GM19238 (cell line): Measurements from ENCODE around the gene TSPAN2.
"Not testable (repeated sequence)": the region's sequence is repeated elsewhere in the genome, so short reads cannot be mapped to it uniquely, and the experiment has no call there.

Source experiments
- DNase-seq: peaks from one replicate; pipeline ENCODE4 v3.0.0; 2011; ENCODE audit warnings: low spot score; ENCODE audit not compliant: insufficient read length

TSPAN2 gene

DNA sequence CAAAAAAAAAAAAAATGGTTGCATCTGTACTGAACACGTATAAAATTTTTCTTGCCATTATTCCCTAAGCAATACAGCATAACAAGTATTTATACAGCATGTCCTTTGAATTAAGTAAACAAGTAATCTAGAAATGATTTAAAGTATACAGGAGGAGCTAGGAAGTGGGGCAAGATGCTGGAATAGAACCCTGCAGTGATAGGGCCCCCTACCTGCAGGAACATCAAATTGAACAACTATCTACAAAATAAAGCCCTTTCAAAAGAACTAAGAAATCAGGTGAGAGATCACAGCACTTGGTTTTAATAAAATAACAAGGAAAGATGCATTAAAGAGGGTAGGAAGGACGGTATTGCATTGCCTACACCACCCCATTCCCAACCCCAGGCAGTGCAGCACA lies 48.8 kb downstream of the TSPAN2 start:
- no peak for DNase-seq

DNA sequence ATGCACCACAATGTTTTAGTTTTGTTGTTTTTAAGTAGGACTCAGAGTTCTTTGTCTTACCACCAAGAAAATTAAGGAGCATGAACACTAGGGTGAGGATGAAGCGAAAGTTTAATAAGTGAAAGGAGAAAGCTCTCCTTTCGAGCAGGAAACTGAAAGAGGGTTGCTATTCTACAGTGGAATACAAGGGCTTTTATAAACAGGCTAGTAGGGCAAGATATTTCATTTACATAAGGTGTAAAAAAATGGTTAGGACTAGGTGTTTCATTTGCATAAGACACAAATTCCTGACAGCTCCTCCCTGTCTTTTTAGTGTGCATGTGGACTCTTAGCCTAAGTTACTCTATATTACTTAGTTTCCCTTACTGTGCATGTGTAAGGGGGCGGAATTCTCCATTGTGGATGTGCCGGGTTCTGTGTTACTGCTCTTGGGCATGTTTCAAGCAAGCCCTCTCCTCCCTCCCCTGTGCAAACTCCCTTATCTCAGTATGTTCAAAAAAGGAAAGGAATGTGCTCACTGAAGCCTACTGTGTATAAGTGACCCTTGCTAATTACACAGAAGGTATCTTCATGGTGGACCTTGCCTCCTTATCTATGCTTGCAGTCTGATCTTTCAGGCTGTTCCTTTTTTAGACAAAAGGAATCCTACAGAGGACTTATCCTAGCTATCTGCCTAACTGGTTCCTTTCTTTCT lies 52.3 kb downstream of the TSPAN2 start:
- DNase-seq, result no peak

DNA sequence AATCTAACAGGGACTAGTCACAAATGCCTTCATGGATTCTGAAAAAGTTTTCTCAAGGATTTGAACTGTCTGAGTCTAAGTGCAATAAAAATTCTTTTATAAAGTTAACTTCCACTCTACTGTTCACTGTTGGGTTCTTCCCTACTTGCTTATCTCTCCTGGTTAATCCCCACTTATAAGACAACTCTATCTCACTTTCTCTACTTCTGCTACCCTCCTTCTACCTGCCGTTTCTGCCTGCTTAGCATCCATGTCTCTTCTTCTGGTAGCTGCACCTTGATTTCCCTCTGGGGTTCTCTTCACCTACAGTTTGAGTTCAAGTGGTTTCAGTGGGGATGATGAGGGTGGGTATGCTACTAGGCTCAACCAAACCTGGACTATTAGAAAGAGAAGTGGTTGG lies 53.7 kb downstream of the TSPAN2 start:
- DNase-seq, result no peak

DNA sequence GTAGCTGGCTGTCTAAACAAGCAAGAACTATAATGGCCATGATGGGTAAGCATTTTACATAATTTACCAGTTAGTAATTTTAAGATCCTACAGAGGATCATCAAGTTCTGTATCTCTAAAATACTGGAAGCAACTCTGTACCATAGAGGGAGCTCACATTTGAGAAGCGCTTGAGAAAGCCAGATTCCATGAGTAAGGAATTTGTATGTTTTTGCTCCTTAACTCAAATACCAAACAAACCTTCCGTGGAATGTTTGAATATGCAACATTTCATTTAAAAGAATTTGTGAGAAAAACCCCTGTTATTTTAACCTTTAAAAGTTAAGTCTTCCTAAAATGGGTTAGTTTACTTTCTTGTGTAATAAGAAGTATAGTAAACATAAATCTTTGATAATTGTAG lies 57.7 kb downstream of the TSPAN2 start:
- DNase-seq, result no peak

DNA sequence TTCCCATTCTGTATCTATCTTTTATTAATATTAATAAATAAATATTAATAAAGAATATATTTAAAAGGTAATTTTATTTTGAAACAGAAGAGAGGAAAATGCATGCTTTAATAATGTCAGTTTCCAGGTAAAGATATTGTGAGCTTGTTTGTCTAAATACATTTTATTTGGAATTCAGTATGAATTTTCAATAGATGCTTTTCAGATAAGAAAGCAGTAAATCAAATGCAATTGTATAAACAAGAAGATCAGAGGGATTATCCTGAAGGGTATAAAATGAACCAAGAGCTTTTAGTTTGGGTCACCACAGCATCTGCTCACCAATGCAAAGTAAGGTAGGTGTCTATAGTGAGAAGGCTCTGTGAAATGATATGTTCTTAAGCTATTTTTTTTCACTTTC lies 59.8 kb downstream of the TSPAN2 start, which contains the start of gene TSHB:
Gene TSHB (plus strand): TSS at position 301 of the 400 bp plus-strand sequence. CDS start 3,537 bp downstream, outside the sequence.
- no peak for DNase-seq

DNA sequence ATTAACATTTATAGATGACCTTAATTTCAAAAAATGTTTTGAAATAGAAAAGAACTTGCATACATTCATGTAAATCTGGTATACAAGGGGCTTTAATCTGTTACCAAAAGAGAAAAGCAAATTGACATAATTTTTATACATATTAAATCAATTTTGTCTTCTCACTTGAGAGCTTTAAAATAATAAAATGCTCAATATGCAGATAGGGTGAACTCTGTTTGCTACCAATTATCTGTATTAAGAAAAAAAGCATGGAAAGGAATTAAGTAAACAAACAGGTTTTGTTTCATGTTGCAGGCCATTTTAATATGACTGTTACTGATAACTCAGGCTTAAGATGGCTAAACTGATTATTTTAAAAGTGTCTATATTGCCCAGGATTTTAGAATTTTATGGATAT lies 65.7 kb downstream of the TSPAN2 start:
- no peak for DNase-seq

DNA sequence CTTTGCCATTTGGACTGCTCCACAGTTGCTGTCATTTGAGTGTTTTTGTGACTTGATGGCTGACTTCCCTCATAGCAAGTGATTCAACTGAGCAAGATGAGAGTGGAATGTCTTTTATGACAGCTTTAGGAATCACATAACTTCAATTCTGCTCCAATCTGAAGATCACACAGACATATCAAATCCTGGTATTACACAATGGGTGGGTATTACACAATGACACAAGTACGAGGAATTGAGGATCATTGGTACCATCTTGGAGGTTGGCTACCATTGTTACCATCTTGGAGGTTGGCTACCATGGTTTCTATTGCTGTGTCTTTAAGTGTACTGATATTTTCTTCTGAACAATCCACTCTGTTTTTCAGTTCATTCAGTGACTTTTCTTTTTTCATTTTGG lies 68.2 kb downstream of the TSPAN2 start:
- no peak for DNase-seq

DNA sequence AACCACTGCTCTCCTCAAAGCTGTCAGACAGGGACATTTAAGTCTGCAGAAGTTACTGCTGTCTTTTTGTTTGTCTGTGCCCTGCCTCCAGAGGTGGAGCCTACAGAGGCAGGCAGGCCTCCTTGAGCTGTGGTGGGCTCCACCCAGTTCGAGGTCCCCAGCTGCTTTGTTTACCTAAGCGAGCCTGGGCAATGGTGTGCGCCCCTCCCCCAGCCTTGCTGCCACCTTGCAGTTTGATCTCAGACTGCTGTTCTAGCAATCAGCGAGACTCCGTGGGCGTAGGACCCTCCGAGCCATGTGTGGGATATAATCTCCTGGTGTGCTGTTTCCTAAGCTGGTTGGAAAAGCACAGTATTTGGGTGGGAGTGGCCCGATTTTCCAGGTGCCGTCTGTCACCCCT lies 69.8 kb downstream of the TSPAN2 start:
- not testable (repeated sequence) for DNase-seq

DNA sequence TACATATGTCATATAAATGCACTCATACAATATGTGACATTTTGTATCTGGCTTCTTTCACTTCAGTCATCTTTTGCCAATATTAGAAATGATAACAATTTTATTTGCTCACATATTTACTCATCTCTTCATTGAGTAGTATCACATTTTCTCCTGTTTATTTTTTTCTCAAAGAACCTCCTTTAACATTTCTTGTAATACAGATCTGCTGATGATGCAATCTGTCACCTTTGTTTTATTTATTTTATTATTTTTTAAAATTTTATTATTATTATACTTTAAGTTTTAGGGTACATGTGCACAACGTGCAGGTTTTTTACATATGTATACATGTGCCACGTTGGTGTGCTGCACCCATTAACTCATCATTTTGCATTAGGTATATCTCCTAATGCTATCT lies 75.5 kb downstream of the TSPAN2 start:
- no peak for DNase-seq

DNA sequence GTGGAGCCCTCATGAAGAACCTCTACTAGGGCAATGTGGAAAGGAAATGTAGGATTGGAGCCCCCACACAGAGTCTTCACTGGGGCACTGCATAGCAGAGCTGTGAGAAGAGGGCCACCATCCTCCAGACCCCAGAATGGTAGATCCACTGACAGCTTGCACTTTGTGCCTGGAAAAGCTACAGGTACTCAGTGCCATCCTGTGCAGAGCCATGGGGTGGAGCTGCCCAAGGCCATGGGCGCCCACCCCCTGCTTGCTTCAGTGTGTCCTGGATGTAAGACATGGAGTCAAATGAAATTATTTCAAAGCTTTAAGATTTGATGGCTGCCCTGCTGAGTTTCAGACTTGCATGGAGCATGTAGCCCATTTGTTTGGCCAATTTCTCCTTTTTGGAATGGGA lies 76.9 kb downstream of the TSPAN2 start:
- DNase-seq, result no peak

DNA sequence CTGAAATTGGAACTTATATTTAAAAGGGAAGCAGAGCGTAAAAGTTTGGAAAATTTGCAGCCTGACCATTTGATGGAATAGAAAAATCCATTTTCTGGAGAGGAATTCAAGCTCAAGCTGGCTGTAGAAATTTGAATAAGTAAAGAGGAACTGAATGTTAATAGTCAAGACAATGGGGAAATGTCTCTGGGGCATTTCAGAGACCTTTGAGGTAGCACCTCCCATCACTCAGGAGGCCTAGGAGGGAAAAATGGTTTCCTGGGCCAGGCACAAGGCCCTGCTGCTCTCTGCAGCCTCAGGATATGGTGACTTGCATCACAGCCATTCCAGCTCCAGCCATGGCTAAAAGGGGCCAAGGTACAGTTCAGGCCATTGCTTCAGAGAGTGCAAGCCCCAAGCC lies 77.3 kb downstream of the TSPAN2 start:
- DNase-seq, result no peak

DNA sequence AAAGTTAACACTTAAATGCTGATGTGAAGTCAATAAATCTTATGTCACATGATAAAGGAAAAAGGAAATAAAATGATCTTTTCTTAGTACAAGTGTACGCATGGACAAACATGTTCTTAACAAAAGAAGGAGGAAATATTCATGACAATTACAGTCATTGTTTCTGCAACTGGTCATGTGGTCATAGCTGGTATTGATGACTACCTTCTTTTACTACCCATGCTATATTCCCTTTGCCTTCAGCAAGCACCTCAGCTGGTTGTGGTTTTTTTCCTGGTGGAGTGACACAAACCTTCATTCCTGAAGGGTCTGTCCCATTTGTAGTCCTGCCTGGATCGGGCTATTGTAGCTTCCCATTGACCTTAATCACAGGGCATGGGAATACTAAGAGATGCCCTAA lies 83.1 kb downstream of the TSPAN2 start:
- DNase-seq, result no peak
